Type B pancreatic cell (in vitro differentiated cells): ENCODE results near the gene PLEKHA4. TPM values are rescaled to one million over a fixed set of nuclear protein-coding genes. Genes with fewer than 3 reads are reported as not detected.

Experiments used
- DNase-seq: peaks from one replicate; pipeline ENCODE4 v3.0.0; 2021; ENCODE audit warnings: mixed read lengths; ENCODE audit not compliant: unreplicated experiment; ENCODE audit errors: extremely low spot score
- H3K27ac Mint-ChIP-seq: 2 replicates; pipeline ENCODE4 v1.8.0; 2021; ENCODE audit warnings: mild to moderate bottlenecking, mixed read lengths
- H3K27me3 Mint-ChIP-seq: 2 replicates; pipeline ENCODE4 v1.8.0; 2021; ENCODE audit warnings: mixed read lengths
- H3K36me3 Mint-ChIP-seq: 2 replicates; pipeline ENCODE4 v1.8.0; 2021; ENCODE audit warnings: mixed read lengths
- H3K4me1 Mint-ChIP-seq: one replicate; pipeline ENCODE4 v1.8.0; 2021; ENCODE audit warnings: mixed read lengths; ENCODE audit not compliant: unreplicated experiment
- H3K4me3 Mint-ChIP-seq: 2 replicates; pipeline ENCODE4 v1.8.0; 2021; ENCODE audit warnings: mild to moderate bottlenecking, mixed read lengths
- H3K9me3 Mint-ChIP-seq: 2 replicates; pipeline ENCODE4 v1.8.0; 2021; ENCODE audit warnings: mixed read lengths
- total RNA-seq: library from RNA; stranded (reverse); gene quantifications from 2 replicates; pipeline ENCODE4 v1.2.1, GENCODE V29; 2021; ENCODE audit warnings: low replicate concordance
- TF ChIP-seq, protein P1 (sequence below): fragments of 200-600 bp; sonication (generic); conservative IDR thresholded peaks from 2 replicates; pipeline ENCODE4 v1.5.0; 2021; ENCODE audit warnings: antibody characterized with exemption, mild to moderate bottlenecking

PLEKHA4 gene
- total RNA-seq, 1 donor from 2014 or later, result 45.4 TPM

DNA sequence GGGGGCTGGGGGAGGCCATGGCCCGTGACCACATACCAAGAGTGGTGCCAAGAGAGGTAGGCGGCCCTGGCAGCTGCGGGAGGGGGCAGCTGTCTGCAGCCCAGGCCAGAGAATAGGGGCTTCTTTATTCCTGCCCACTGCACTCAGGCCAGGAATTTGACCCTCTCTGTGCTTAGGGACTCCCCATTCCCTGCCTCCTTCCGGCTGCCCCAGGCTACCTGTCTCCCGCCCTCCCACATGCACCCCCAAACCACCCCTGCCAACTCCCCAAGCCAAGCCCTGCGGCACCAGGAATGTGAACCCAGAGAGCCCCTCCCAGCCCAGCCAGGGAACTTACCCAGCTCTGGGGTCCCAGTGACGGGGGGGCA lies 687 bp downstream of the PLEKHA4 start:
- peak overlapping the region; percentile 88 for H3K4me3 Mint-ChIP-seq
- H3K27ac Mint-ChIP-seq, result peak overlapping the region; percentile 89
- H3K36me3 Mint-ChIP-seq, result peaks cover 6% of the 10 kb centered on the region
- DNase-seq, result no peak
- H3K9me3 Mint-ChIP-seq, result no peaks in the 10 kb centered on the region
- TF ChIP-seq, protein P1, sequence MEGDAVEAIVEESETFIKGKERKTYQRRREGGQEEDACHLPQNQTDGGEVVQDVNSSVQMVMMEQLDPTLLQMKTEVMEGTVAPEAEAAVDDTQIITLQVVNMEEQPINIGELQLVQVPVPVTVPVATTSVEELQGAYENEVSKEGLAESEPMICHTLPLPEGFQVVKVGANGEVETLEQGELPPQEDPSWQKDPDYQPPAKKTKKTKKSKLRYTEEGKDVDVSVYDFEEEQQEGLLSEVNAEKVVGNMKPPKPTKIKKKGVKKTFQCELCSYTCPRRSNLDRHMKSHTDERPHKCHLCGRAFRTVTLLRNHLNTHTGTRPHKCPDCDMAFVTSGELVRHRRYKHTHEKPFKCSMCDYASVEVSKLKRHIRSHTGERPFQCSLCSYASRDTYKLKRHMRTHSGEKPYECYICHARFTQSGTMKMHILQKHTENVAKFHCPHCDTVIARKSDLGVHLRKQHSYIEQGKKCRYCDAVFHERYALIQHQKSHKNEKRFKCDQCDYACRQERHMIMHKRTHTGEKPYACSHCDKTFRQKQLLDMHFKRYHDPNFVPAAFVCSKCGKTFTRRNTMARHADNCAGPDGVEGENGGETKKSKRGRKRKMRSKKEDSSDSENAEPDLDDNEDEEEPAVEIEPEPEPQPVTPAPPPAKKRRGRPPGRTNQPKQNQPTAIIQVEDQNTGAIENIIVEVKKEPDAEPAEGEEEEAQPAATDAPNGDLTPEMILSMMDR, result no peak
- H3K4me1 Mint-ChIP-seq, result peaks cover 33% of the 10 kb centered on the region
- peaks cover 4% of the 10 kb centered on the region for H3K27me3 Mint-ChIP-seq

DNA sequence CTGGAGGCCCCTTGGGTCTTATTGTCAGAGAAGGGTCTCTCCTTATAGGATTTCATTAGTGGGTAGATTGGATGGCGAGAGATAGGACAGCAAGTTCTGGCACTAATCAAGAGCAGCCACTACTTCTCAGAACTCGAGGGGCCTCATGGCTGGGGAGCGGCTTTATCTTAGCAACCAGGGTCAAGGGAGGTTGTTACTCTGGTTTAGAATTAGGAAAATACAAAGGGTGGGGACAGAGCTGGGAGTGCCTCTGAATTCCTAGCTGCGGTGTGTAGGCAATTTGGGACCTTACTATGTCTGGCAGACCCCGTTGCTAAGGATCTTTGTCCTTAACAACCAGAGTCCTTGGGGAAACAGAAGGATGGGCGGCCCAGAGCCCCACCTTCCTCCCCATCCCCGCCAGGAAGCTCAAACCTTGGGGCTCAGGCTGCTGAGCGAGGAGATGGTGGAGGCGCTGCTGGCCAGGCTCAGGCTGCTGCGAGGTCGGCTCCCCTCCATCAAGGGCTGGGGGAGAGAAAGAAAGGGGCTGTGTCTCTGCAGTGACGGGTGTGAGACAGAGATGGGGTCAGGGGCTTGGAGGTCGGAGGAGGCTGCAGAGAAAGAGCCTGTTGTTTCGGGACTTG lies 1.2 kb downstream of the PLEKHA4 start:
- H3K36me3 Mint-ChIP-seq, result peaks cover 6% of the 10 kb centered on the region
- DNase-seq, result no peak
- H3K4me1 Mint-ChIP-seq, result peaks cover 30% of the 10 kb centered on the region
- H3K27me3 Mint-ChIP-seq, result peaks cover 2% of the 10 kb centered on the region
- TF ChIP-seq, protein P1, result no peak
- peak overlapping the region; percentile 88 for H3K4me3 Mint-ChIP-seq
- H3K9me3 Mint-ChIP-seq, result no peaks in the 10 kb centered on the region
- H3K27ac Mint-ChIP-seq, result peak overlapping the region; percentile 89

DNA sequence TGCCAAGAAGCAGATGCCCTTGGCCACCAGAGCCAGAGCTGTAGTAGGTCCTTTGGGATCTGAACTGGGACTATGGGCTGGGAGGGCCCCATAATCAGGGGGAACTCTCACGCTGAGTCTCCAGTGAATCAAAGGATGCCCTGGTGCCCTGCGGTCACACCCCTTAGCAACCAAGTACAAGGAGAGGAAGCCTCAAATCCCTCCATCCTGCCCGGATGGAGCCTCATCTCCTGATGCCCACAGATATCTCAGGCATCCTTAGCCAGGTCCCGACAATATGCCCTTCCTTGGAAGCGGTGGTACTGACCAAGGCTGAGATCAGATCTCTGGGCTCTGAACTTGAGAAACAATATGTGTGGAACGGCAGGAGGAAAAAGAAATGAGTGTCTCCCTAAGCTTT lies 1.7 kb downstream of the PLEKHA4 start:
- no peaks in the 10 kb centered on the region for H3K27me3 Mint-ChIP-seq
- no peak for DNase-seq
- peaks cover 6% of the 10 kb centered on the region for H3K36me3 Mint-ChIP-seq
- peak overlapping the region; percentile 88 for H3K4me3 Mint-ChIP-seq
- H3K9me3 Mint-ChIP-seq, result no peaks in the 10 kb centered on the region
- H3K4me1 Mint-ChIP-seq, result peaks cover 27% of the 10 kb centered on the region
- TF ChIP-seq, protein P1, result no peak
- peak overlapping the region; percentile 89 for H3K27ac Mint-ChIP-seq

DNA sequence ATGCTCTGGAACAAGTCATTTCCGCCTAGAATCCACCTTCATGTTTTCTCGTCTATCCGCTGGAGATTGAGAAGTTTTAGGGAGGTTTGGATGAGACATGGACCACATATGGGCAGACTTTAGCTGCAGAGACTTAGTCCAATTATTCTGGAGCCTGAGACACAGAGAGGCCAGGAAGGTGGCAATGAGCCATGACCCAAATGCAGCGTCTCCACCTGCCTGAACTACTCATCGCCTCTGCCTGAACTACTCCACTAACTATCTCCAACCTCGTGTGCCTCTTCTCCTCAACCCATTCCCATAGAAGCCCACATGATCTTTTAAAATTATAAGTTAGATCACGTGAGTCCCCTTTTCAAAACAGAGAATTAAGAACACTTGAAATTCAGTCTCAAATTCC lies 5.6 kb downstream of the PLEKHA4 start:
- TF ChIP-seq, protein P1, result no peak
- no peak for DNase-seq

DNA sequence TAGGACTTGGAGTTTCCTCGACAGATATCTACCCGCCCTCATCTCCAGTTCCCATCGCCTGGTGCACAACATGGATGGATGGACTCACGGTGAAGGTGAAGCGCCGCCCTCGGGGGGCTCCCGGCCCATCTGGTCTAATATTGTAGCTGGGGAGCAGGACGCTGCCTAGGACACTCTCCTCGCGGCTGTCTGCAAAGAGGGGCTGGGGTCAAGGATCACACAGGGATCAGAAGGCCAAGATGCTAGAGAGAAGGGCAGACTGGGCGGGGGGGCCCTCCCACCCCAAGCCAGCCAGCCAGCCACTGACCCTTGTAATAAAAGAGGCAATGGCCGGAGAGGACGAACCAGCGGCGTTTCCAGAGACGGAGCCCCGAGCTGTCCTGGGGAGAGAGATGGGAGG lies 7.1 kb downstream of the PLEKHA4 start:
- Mint-ChIP-seq H3K9me3 (no peaks in the 10 kb centered on the region), H3K36me3 (peaks cover 15% of the 10 kb centered on the region), H3K27ac (no peak overlapping the region), H3K4me3 (no peak overlapping the region), H3K27me3 (no peaks in the 10 kb centered on the region), H3K4me1 (peaks cover 3% of the 10 kb centered on the region)
- TF ChIP-seq, protein P1, result no peak
- no peak for DNase-seq

More for the DNA sequence above, 5.6 kb downstream of the PLEKHA4 start:
- peaks cover 16% of the 10 kb centered on the region for H3K4me1 Mint-ChIP-seq
- peaks cover 15% of the 10 kb centered on the region for H3K36me3 Mint-ChIP-seq
- H3K4me3 Mint-ChIP-seq, result no peak overlapping the region
- H3K27me3 Mint-ChIP-seq, result no peaks in the 10 kb centered on the region
- H3K27ac Mint-ChIP-seq, result no peak overlapping the region
- no peaks in the 10 kb centered on the region for H3K9me3 Mint-ChIP-seq
